Transverse colon (tissue), 4 donors: ENCODE data around the gene C10orf105. TPM values are rescaled to one million over a fixed set of nuclear protein-coding genes. Genes with fewer than 3 reads are reported as not detected.

Experiments
- DNase-seq: peaks from one replicate; pipeline ENCODE4 v3.0.0-alpha.2; 2019
- H3K27ac ChIP-seq, 4 donors: fragments of 200-600 bp; sonication (generic); 2 replicates each; pipeline ENCODE4 v1.5.1; 2016 to 2018; ENCODE audit warnings: inconsistent platforms in 4 of 4
- H3K27me3 ChIP-seq: fragments of 200-600 bp; sonication (generic); 2 replicates; pipeline ENCODE4 v1.5.1; 2017; ENCODE audit warnings: inconsistent platforms
- H3K36me3 ChIP-seq, 4 donors: fragments of 200-600 bp; sonication (generic); 2 replicates each; pipeline ENCODE4 v1.5.1; 2017 to 2019; ENCODE audit warnings: inconsistent platforms in 4 of 4
- H3K4me1 ChIP-seq, 4 donors: fragments of 200-600 bp; sonication (generic); 2 replicates each; pipeline ENCODE4 v1.5.1; 2017 to 2020; ENCODE audit warnings: inconsistent platforms in 4 of 4
- H3K4me3 ChIP-seq, 4 donors: fragments of 200-600 bp; sonication (generic); 1 replicate in 1 of 4; 2 replicates in 3 of 4; pipeline versions ENCODE4 v1.5.1 to v1.6.1; 2017 to 2019; ENCODE audit warnings: inconsistent platforms in 4 of 4
- H3K9me3 ChIP-seq, 2 donors: fragments of 200-600 bp; sonication (generic); 2 replicates each; pipeline ENCODE4 v1.5.1; 2017 to 2019; ENCODE audit warnings: inconsistent platforms in 2 of 2
- EP300 ChIP-seq: sonication (generic); formaldehyde crosslinking; IDR thresholded peaks from one replicate; pipeline ENCODE4 v1.6.1; 2017; ENCODE audit warnings: antibody characterized with exemption, low read depth
- POLR2A ChIP-seq: fragments of 450-650 bp; IDR thresholded peaks from one replicate; pipeline ENCODE4 v1.6.1; 2016; ENCODE audit warnings: antibody characterized with exemption, mild to moderate bottlenecking, moderate library complexity
- POLR2AphosphoS5 ChIP-seq, 3 donors: sonication (generic); formaldehyde crosslinking; IDR thresholded peaks; one replicate each; pipeline ENCODE4 v1.6.1; 2016; ENCODE audit warnings: antibody characterized with exemption in 3 of 3
- WGBS, 2 donors: methylation state at CpG; one replicate each; pipeline ENCODE4 v1.1.5; 2018; ENCODE audit warnings: low coverage in 1 of 2; 5-methylcytosine and 5-hydroxymethylcytosine counted together
- in situ Hi-C, 4 donors: fragments of 200-750 bp; cut with MboI; loops; one replicate each; pipeline versions ENCODE4 v1.15.0 to v1.15.1; 2017; ENCODE audit warnings: low sequenced_read_pairs in 3 of 4, low pct_ligation_motif_present in 1 of 4, low pct_unique_long_range_greater_than_20kb in 1 of 4
- intact Hi-C: fragments of 100-400 bp; cut with DNase I; formaldehyde crosslinking; loops from one replicate; pipeline ENCODE4 v1.15.1; 2023; ENCODE audit warnings: low total_unique reads
- total RNA-seq, 4 donors: library from RNA; depleted of rRNA; stranded (reverse); fragments of >200 nt; gene quantifications; one replicate each; pipeline ENCODE4 v1.1.0, GENCODE V29; 2016
- TF ChIP-seq, protein P1 (sequence below), 5 experiments: fragments of 200-600 bp in 3 of 5; fragments of 450-650 bp in 2 of 5; sonication (generic) in 3 of 5; IDR thresholded peaks; 1 replicate in 2 of 5; 2 replicates in 3 of 5; pipeline ENCODE4 v1.5.1; 2016 to 2017; ENCODE audit warnings: antibody characterized with exemption in 5 of 5, inconsistent platforms in 3 of 5, mild to moderate bottlenecking in 2 of 5, moderate library complexity in 1 of 5

Gene C10orf105
- total RNA-seq, 4 donors from 2014 or later, result 0.16 TPM; not detected in 3

DNA sequence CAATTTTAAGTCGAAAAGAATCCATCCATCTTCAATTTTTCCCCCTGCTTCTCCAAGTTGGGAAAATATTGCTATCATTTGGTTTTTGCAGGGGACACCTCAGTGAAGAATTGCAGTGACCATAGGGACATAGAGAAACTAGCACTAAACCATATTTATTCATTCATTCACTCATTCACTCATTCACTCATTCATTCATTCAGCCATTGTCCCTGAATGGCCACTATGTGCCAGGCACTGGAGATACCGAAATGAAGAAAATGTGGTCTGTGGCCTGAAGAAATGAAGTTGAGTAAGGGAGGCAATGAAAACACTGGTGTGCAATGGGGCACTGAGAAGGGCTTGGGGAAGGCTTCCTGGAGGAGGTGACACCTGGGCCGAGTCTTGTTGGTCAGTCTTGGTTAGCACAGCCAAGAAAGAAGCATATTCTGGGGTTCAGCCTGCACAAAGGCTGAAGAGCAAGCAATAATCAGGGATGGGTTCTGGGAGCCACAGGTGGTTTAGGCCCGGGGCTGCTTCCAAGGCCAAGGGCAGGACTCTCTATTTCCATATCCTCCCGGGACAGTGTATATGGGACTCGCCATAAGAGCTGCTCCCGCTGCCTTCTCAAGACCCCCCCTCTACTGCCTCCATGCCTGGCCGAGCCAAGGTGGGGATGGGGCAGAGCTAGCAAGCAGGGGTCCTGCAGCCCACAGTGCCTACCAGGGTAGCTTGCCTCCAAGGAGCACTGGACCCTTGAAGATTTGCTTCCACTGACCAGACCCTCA lies 25.5 kb upstream of the C10orf105 start:
- Histone ChIP-seq H3K27me3 (no peaks in the 10 kb centered on the region), H3K27ac (no peak overlapping the region), H3K9me3 (no peaks in the 10 kb centered on the region), H3K36me3 (no peaks in the 10 kb centered on the region), H3K4me1 (peaks cover 40 to 50% (median 47%) of the 10 kb centered on the region in 4 donors), H3K4me3 (no peak overlapping the region)
- DNase-seq, result no peak
- WGBS, 2 donors, result 92 to 100% methylated on average over 2 to 8 of the region's 8 CpGs
- TF ChIP-seq POLR2A (no peak), POLR2AphosphoS5 (IDR thresholded peaks at IDR 0.05) (no peak), EP300 (no peak)
- TF ChIP-seq, protein P1, sequence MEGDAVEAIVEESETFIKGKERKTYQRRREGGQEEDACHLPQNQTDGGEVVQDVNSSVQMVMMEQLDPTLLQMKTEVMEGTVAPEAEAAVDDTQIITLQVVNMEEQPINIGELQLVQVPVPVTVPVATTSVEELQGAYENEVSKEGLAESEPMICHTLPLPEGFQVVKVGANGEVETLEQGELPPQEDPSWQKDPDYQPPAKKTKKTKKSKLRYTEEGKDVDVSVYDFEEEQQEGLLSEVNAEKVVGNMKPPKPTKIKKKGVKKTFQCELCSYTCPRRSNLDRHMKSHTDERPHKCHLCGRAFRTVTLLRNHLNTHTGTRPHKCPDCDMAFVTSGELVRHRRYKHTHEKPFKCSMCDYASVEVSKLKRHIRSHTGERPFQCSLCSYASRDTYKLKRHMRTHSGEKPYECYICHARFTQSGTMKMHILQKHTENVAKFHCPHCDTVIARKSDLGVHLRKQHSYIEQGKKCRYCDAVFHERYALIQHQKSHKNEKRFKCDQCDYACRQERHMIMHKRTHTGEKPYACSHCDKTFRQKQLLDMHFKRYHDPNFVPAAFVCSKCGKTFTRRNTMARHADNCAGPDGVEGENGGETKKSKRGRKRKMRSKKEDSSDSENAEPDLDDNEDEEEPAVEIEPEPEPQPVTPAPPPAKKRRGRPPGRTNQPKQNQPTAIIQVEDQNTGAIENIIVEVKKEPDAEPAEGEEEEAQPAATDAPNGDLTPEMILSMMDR (IDR thresholded peaks at IDR 0.05), result no peak
- in situ Hi-C loops, result no loop called here
- intact Hi-C loops, result no loop called here

DNA sequence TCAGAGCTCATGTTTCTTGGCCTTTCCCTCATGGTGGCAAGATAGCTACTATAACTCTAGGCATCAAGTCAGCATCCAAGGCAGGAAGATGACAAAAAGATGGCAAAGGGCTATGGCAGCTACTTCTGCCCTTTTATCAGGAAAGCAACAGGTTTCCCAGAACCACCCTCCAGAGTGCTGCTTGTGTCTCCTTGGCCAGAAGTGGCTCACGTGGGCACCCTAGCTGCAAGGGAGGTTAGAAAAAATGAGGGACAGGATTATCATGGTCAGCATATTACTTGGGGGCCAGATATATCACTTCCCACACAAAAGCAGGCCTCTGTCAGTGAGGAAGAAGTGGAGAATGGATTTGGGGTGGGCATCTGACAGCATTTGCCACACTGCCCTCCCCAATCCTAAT lies 24.3 kb upstream of the C10orf105 start:
- Histone ChIP-seq H3K4me1 (peaks cover 31 to 45% (median 41%) of the 10 kb centered on the region in 4 donors), H3K9me3 (no peaks in the 10 kb centered on the region)

DNA sequence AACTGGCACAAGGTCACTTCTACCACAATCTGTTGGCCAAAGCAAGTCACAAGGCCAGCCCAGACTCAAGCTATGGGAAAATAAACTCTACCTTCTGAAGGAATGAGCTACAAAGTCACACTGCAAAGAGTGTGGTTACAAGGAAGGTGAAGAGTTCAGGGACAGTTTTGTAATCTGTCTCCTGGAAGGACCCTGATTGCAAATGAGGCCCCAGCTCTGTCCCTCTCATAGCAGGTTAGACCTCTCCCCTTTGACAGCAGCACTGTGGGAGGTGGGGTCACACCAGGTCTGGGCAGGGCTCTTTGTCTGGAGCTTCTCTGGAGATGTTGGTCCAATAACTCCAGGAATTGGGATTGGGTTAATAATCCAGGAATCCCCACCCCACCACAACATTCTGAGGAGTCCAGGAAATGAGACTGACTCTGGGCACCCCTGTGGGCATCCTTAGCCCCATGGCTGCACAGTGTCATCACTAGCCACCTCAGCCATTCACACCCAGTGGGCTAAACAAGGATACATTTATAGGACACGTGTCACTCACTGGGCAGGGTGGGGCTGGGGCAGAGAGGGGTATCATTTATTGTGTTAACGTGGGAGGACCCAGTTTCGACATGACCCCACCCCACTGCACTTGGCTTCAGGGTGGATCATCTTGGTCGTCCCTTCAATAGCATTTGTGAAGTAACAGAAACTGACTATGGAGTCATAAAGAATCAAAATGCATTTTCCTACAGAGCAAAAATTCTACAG lies 23.7 kb upstream of the C10orf105 start:
- in situ Hi-C loops, result no loop called here
- intact Hi-C loops, result no loop called here
- no peaks in the 10 kb centered on the region for H3K27me3 ChIP-seq
- H3K36me3 ChIP-seq, result no peaks in the 10 kb centered on the region
- no peak for DNase-seq
- H3K9me3 ChIP-seq, result no peaks in the 10 kb centered on the region
- TF ChIP-seq POLR2A (no peak), EP300 (no peak), POLR2AphosphoS5 (IDR thresholded peaks at IDR 0.05) (no peak)
- TF ChIP-seq, protein P1 (IDR thresholded peaks at IDR 0.05), result no peak
- no peak overlapping the region for H3K27ac ChIP-seq
- H3K4me1 ChIP-seq, result peaks cover 26 to 43% (median 35%) of the 10 kb centered on the region in 4 donors
- 92% methylated on average over 4 of the region's 4 CpGs; no CpG with 5 or more reads in 1 of the 2 donors for WGBS, 2 donors
- H3K4me3 ChIP-seq, result no peak overlapping the region

More for the DNA sequence above, 24.3 kb upstream of the C10orf105 start:
- in situ Hi-C loops, result no loop called here
- intact Hi-C loops, result no loop called here
- H3K36me3 ChIP-seq, result no peaks in the 10 kb centered on the region
- no peak overlapping the region for H3K27ac ChIP-seq
- DNase-seq, result no peak
- no peak for TF ChIP-seq EP300
- TF ChIP-seq, protein P1 (IDR thresholded peaks at IDR 0.05), result no peak
- TF ChIP-seq POLR2A, result no peak
- TF ChIP-seq POLR2AphosphoS5 (IDR thresholded peaks at IDR 0.05), result no peak
- no peak overlapping the region for H3K4me3 ChIP-seq
- no peaks in the 10 kb centered on the region for H3K27me3 ChIP-seq
- 100% methylated on average over 1 of the region's 1 CpG; no CpG with 5 or more reads in 1 of the 2 donors for WGBS, 2 donors

DNA sequence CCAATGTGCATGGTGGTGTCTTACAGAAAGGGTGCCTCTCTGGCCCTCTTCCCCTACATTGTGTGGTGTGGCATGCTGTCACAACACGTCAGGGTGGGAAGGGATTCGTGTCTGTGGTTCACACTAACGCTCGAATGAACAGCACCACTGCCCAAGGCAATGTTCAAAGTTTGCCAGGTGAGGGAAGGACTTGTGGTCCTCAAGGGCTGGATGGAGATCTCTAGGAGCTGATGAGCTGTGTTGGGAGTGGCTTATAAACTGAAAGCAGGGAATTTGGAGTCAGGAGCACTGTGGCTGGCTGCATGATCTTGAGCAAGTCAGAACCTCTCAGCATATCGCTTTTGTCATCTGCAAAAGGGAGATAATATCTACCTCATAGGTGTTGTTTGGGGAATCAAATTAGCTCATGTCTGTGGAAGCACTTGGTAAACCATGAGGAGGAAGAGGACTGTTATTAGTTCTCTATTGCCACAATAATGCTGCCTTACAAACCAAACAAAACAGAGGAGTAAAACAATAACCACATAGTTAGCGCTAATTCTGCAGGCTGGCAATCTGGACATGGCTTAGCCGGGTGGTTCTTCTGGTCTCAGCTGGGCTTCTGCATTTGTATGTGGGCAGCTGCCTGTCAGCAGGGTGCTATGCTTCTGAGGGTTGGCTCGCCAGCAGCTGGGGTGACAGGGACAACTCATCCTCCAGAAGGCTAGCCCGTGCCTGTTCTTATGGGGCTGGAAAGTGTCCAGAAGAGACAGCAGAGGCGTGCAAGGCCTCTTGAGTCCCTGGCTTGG lies 22.9 kb upstream of the C10orf105 start:
- H3K4me3 ChIP-seq, result no peak overlapping the region
- H3K27me3 ChIP-seq, result no peaks in the 10 kb centered on the region
- intact Hi-C loops (no loop called here), in situ Hi-C loops (no loop called here)
- no peaks in the 10 kb centered on the region for H3K9me3 ChIP-seq
- TF ChIP-seq, protein P1 (IDR thresholded peaks at IDR 0.05), result no peak
- no peak for TF ChIP-seq POLR2AphosphoS5 (IDR thresholded peaks at IDR 0.05)
- TF ChIP-seq POLR2A, result no peak
- TF ChIP-seq EP300, result no peak
- DNase-seq, result no peak
- 80 to 90% methylated on average over 3 to 10 of the region's 10 CpGs for WGBS, 2 donors
- H3K4me1 ChIP-seq, result peaks cover 20 to 43% (median 33%) of the 10 kb centered on the region in 4 donors
- no peak overlapping the region for H3K27ac ChIP-seq
- H3K36me3 ChIP-seq, result no peaks in the 10 kb centered on the region
